WTC11 (cell line): ENCODE data around the gene RNF6.

Experiments
- FOXJ3 ChIP-seq: sonication (generic); formaldehyde crosslinking; IDR thresholded peaks from 2 replicates; pipeline ENCODE4 v1.9.0; 2021; ENCODE audit warnings: missing genetic modification reagents, mild to moderate bottlenecking, borderline replicate concordance
- GRHL2 ChIP-seq: fragments of 250-450 bp; sonication (Bioruptor Pico); IDR thresholded peaks from 2 replicates; pipeline ENCODE4 v1.8.0; 2022; ENCODE audit warnings: mild to moderate bottlenecking, moderate library complexity; ENCODE audit not compliant: insufficient replicate concordance, severe bottlenecking
- JUN ChIP-seq: sonication (generic); formaldehyde crosslinking; IDR thresholded peaks from 2 replicates; pipeline ENCODE4 v1.8.0; 2023; ENCODE audit warnings: mild to moderate bottlenecking, missing genetic modification reagents
- NR2C2 ChIP-seq: sonication (generic); formaldehyde crosslinking; IDR thresholded peaks from 2 replicates; pipeline ENCODE4 v1.8.0; 2022; ENCODE audit warnings: mild to moderate bottlenecking, missing genetic modification reagents
- OVOL2 ChIP-seq: fragments of 250-450 bp; sonication (Bioruptor Pico); IDR thresholded peaks from 2 replicates; pipeline ENCODE4 v1.9.0; 2021; ENCODE audit warnings: mild to moderate bottlenecking, borderline replicate concordance
- TP53 ChIP-seq: sonication (generic); formaldehyde crosslinking; IDR thresholded peaks from 2 replicates; pipeline ENCODE4 v1.8.1; 2023; ENCODE audit warnings: mild to moderate bottlenecking, missing genetic modification reagents
- ZNF138 ChIP-seq: sonication (generic); formaldehyde crosslinking; conservative IDR thresholded peaks from 2 replicates; pipeline ENCODE4 v1.8.1; 2022; ENCODE audit warnings: mild to moderate bottlenecking, moderate library complexity, missing genetic modification reagents
- ZNF263 ChIP-seq: sonication (generic); formaldehyde crosslinking; IDR thresholded peaks from 2 replicates; pipeline ENCODE4 v1.8.1; 2022; ENCODE audit warnings: low read depth, mild to moderate bottlenecking, moderate library complexity, missing genetic modification reagents
- TF ChIP-seq, protein P1 (sequence below): fragments of 200-600 bp; IDR thresholded peaks from 2 replicates; pipeline ENCODE4 v1.8.0; 2022; ENCODE audit warnings: antibody characterized with exemption
- TF ChIP-seq, protein P2 (sequence below): sonication (generic); formaldehyde crosslinking; IDR thresholded peaks from 2 replicates; pipeline ENCODE4 v1.8.1; 2022; ENCODE audit warnings: low read depth, missing genetic modification reagents, borderline replicate concordance
- TF ChIP-seq, protein P3 (sequence below): fragments of 250-450 bp; sonication (Bioruptor Pico); IDR thresholded peaks from 2 replicates; pipeline ENCODE4 v1.9.0; 2021; ENCODE audit warnings: moderate library complexity, mild to moderate bottlenecking, inconsistent platforms, borderline replicate concordance
- TF ChIP-seq, protein P4 (sequence below): sonication (generic); formaldehyde crosslinking; conservative IDR thresholded peaks from 2 replicates; pipeline ENCODE4 v1.8.1; 2022; ENCODE audit warnings: mild to moderate bottlenecking, missing genetic modification reagents

DNA sequence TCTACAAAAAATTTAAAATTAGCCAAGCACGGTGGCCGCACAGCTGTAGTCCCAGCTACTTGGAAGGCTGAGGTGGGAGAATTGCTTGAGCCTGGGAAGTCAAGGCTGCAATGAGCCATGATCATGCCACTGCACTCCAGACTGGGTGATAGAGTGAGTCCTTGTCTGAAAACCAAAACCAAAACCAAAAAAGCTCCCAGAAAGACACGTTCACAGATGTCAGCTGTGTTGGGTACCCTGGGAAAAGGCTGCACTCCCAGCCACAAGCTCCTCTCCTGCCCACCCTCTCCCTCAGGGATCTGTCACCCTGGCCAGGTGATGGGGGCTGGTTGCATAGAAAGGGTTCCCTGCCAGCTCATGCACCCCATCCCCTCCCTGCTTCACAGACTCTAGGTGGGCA, 53.3 kb downstream of the RNF6 start:
- TF ChIP-seq, protein P1, sequence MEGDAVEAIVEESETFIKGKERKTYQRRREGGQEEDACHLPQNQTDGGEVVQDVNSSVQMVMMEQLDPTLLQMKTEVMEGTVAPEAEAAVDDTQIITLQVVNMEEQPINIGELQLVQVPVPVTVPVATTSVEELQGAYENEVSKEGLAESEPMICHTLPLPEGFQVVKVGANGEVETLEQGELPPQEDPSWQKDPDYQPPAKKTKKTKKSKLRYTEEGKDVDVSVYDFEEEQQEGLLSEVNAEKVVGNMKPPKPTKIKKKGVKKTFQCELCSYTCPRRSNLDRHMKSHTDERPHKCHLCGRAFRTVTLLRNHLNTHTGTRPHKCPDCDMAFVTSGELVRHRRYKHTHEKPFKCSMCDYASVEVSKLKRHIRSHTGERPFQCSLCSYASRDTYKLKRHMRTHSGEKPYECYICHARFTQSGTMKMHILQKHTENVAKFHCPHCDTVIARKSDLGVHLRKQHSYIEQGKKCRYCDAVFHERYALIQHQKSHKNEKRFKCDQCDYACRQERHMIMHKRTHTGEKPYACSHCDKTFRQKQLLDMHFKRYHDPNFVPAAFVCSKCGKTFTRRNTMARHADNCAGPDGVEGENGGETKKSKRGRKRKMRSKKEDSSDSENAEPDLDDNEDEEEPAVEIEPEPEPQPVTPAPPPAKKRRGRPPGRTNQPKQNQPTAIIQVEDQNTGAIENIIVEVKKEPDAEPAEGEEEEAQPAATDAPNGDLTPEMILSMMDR, result no peak
- TF ChIP-seq NR2C2 (CRISPR knock-in tag), result no peak
- TF ChIP-seq ZNF263 (CRISPR knock-in tag), result no peak
- TF ChIP-seq JUN (CRISPR knock-in tag), result no peak
- TF ChIP-seq, protein P2, sequence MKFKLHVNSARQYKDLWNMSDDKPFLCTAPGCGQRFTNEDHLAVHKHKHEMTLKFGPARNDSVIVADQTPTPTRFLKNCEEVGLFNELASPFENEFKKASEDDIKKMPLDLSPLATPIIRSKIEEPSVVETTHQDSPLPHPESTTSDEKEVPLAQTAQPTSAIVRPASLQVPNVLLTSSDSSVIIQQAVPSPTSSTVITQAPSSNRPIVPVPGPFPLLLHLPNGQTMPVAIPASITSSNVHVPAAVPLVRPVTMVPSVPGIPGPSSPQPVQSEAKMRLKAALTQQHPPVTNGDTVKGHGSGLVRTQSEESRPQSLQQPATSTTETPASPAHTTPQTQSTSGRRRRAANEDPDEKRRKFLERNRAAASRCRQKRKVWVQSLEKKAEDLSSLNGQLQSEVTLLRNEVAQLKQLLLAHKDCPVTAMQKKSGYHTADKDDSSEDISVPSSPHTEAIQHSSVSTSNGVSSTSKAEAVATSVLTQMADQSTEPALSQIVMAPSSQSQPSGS (CRISPR knock-in tag), result no peak
- no peak for TF ChIP-seq TP53 (CRISPR knock-in tag)
- no peak for TF ChIP-seq FOXJ3
- no peak for TF ChIP-seq GRHL2 (CRISPR knock-in tag)
- no peak for TF ChIP-seq ZNF138 (CRISPR knock-in tag)
- TF ChIP-seq, protein P3, sequence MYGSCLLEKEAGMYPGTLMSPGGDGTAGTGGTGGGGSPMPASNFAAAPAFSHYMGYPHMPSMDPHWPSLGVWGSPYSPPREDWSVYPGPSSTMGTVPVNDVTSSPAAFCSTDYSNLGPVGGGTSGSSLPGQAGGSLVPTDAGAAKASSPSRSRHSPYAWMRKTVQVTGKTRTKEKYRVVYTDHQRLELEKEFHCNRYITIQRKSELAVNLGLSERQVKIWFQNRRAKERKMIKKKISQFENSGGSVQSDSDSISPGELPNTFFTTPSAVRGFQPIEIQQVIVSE (CRISPR knock-in tag), result no peak
- no peak for TF ChIP-seq OVOL2 (CRISPR knock-in tag)
- TF ChIP-seq, protein P4, sequence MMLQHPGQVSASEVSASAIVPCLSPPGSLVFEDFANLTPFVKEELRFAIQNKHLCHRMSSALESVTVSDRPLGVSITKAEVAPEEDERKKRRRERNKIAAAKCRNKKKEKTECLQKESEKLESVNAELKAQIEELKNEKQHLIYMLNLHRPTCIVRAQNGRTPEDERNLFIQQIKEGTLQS (CRISPR knock-in tag), result no peak
